IMR-90 (cell line): ENCODE measurements around the gene NDST1. TPM values are rescaled to one million over a fixed set of nuclear protein-coding genes. Genes with fewer than 3 reads are reported as not detected.
A peak's percentile ranks its signal among the peaks of the same experiment; 100 is the strongest.

ENCODE experiments used
- ATAC-seq: fragments of 200-7000 bp; cut with Tn5 transposase; 2 replicates; pipeline ENCODE4 v1.9.1; 2020; ENCODE audit warnings: low read depth, mild to moderate bottlenecking, moderate library complexity
- BruUV-seq: library from RNA; stranded (reverse); fragments of 400-500 nt; replicated peaks from 2 replicates; lab custom pipeline; 2021; lab: Mats Ljungman, UMichigan
- CTCF ChIA-PET: fragments of 300-600 bp; formaldehyde crosslinking; extraction: SDS; loops from one replicate; lab custom pipeline; 2021; ENCODE audit warnings: antibody characterized with exemption; lab: Yijun Ruan, JAX
- POLR2A ChIA-PET: fragments of 300-600 bp; sonication (Branson Sonifier 250); formaldehyde crosslinking; loops from one replicate; lab custom pipeline; 2022; ENCODE audit warnings: antibody characterized with exemption; ENCODE audit not compliant: unreplicated experiment; lab: Charles Lee
- DNase-seq: peaks from one replicate; pipeline ENCODE4 v3.0.0; 2013
- H2AFZ ChIP-seq: replicated peaks from 2 replicates; pipeline ENCODE3; 2013; ENCODE audit warnings: low read length, mild to moderate bottlenecking; ENCODE audit not compliant: poor library complexity
- H2AK5ac ChIP-seq: 2 replicates; pipeline ENCODE4 v1.6.1; 2013; ENCODE audit warnings: low read depth, low read length, inconsistent platforms
- H2AK9ac ChIP-seq: replicated peaks from 2 replicates; pipeline ENCODE3; 2013; ENCODE audit warnings: mild to moderate bottlenecking, low read depth, low read length, moderate library complexity; ENCODE audit not compliant: poor library complexity
- H2BK120ac ChIP-seq: 2 replicates; pipeline ENCODE4 v1.6.1; 2013; ENCODE audit warnings: low read depth, low read length, inconsistent platforms
- H2BK15ac ChIP-seq: 3 replicates; pipeline ENCODE4 v1.6.1; 2013; ENCODE audit warnings: low read depth, low read length, inconsistent platforms
- H2BK20ac ChIP-seq: 2 replicates; pipeline ENCODE4 v1.6.1; 2013; ENCODE audit warnings: low read depth, mild to moderate bottlenecking, inconsistent platforms, low read length, moderate library complexity
- H2BK5ac ChIP-seq: 2 replicates; pipeline ENCODE4 v1.6.1; 2013; ENCODE audit warnings: mild to moderate bottlenecking, low read depth, low read length, inconsistent platforms; ENCODE audit not compliant: poor library complexity, severe bottlenecking
- H3K14ac ChIP-seq: replicated peaks from 2 replicates; pipeline ENCODE4 v1.6.1; 2013; ENCODE audit warnings: low read depth, low read length, inconsistent platforms
- H3K18ac ChIP-seq: 2 replicates; pipeline ENCODE4 v1.6.1; 2013; ENCODE audit warnings: low read depth, low read length, control low read depth
- H3K23ac ChIP-seq: 2 replicates; pipeline ENCODE4 v1.6.1; 2013; ENCODE audit warnings: low read depth, low read length, inconsistent platforms
- H3K27ac ChIP-seq: 2 replicates; pipeline ENCODE4 v1.5.1; 2013; ENCODE audit warnings: mild to moderate bottlenecking, control low read depth, low read length; ENCODE audit not compliant: insufficient read depth
- H3K27me3 ChIP-seq: 2 replicates; pipeline ENCODE4 v1.6.1; 2013; ENCODE audit warnings: low read length; ENCODE audit not compliant: control insufficient read depth, insufficient read depth
- H3K36me3 ChIP-seq: 2 replicates; pipeline ENCODE4 v1.6.1; 2013; ENCODE audit warnings: low read length, mixed read lengths; ENCODE audit not compliant: control insufficient read depth, insufficient read depth
- H3K4ac ChIP-seq: 2 replicates; pipeline ENCODE4 v1.6.1; 2013; ENCODE audit warnings: low read depth, low read length, inconsistent platforms
- H3K4me1 ChIP-seq: 2 replicates; pipeline ENCODE4 v1.6.1; 2013; ENCODE audit warnings: low read length, mixed read lengths; ENCODE audit not compliant: control insufficient read depth, insufficient read depth
- H3K4me2 ChIP-seq: 2 replicates; pipeline ENCODE4 v1.6.1; 2013; ENCODE audit warnings: low read depth, mild to moderate bottlenecking, control low read depth, low read length, moderate library complexity
- H3K4me3 ChIP-seq: 2 replicates; pipeline ENCODE4 v1.5.1; 2013; ENCODE audit warnings: low read depth, mild to moderate bottlenecking, control low read depth, low read length, moderate library complexity; ENCODE audit not compliant: insufficient read depth
- H3K56ac ChIP-seq: 2 replicates; pipeline ENCODE4 v1.6.1; 2013; ENCODE audit warnings: low read length, inconsistent platforms; ENCODE audit not compliant: insufficient read depth; ENCODE audit errors: extremely low read depth
- H3K79me1 ChIP-seq, 2 experiments: 2 replicates each; pipeline ENCODE4 v1.6.1; 2013; ENCODE audit warnings: low read length in 2 of 2, inconsistent platforms in 1 of 2, low read depth in 1 of 2
- H3K9ac ChIP-seq: 2 replicates; pipeline ENCODE4 v1.6.1; 2013; ENCODE audit warnings: low read depth, low read length, control low read depth
- H3K9me1 ChIP-seq: 2 replicates; pipeline ENCODE4 v1.6.1; 2013; ENCODE audit warnings: low read length, inconsistent platforms; ENCODE audit not compliant: insufficient read depth
- H3K9me3 ChIP-seq: 2 replicates; pipeline ENCODE4 v1.6.1; 2013; ENCODE audit warnings: low read length; ENCODE audit not compliant: control insufficient read depth, insufficient read depth
- H4K20me1 ChIP-seq: 2 replicates; pipeline ENCODE4 v1.6.1; 2013; ENCODE audit warnings: low read length, inconsistent platforms; ENCODE audit not compliant: insufficient read depth
- H4K5ac ChIP-seq: 2 replicates; pipeline ENCODE4 v1.6.1; 2013; ENCODE audit warnings: mild to moderate bottlenecking, low read depth, low read length, control low read depth
- H4K8ac ChIP-seq, 2 experiments: 2 replicates each; pipeline ENCODE4 v1.6.1; 2013; ENCODE audit warnings: low read depth in 2 of 2, low read length in 2 of 2, control low read depth in 1 of 2, inconsistent platforms in 1 of 2
- H4K91ac ChIP-seq: 2 replicates; pipeline ENCODE4 v1.6.1; 2013; ENCODE audit warnings: low read depth, low read length, inconsistent platforms; ENCODE audit not compliant: insufficient read depth
- BHLHE40 ChIP-seq: fragments of 150-350 bp; IDR thresholded peaks from 2 replicates; pipeline ENCODE4 v1.6.1; 2016; ENCODE audit warnings: mild to moderate bottlenecking, low read depth, low read length
- CEBPB ChIP-seq: IDR thresholded peaks from 2 replicates; pipeline ENCODE4 v1.6.1; 2012; ENCODE audit warnings: low read depth, low read length, improper control_type of control experiment
- MXI1 ChIP-seq: IDR thresholded peaks from 2 replicates; pipeline ENCODE4 v1.6.1; 2012; ENCODE audit warnings: low read depth, mild to moderate bottlenecking, low read length, moderate library complexity, borderline replicate concordance
- NFE2L2 ChIP-seq: fragments of 150-350 bp; IDR thresholded peaks from 2 replicates; pipeline ENCODE4 v1.6.1; 2016; ENCODE audit warnings: low read depth, mild to moderate bottlenecking, low read length
- RAD21 ChIP-seq: IDR thresholded peaks from 2 replicates; pipeline ENCODE4 v1.6.1; 2012; ENCODE audit warnings: low read length, improper control_type of control experiment
- RCOR1 ChIP-seq: IDR thresholded peaks from 2 replicates; pipeline ENCODE4 v1.6.1; 2012; ENCODE audit warnings: mild to moderate bottlenecking, low read length, improper control_type of control experiment; ENCODE audit not compliant: insufficient replicate concordance
- SMC3 ChIP-seq: fragments of 150-350 bp; IDR thresholded peaks from 2 replicates; pipeline ENCODE4 v1.6.1; 2016; ENCODE audit warnings: low read depth, mild to moderate bottlenecking, antibody characterized with exemption, low read length, moderate library complexity
- WGBS, 2 experiments: methylation state at CpG; one replicate each; pipeline versions ENCODE4 v1.1.5 to v1.1.7; 2013; ENCODE audit warnings: missing lambda C conversion rate in 2 of 2; ENCODE audit not compliant: insufficient read length in 1 of 2; ENCODE audit errors: extremely low coverage in 2 of 2; 5-methylcytosine and 5-hydroxymethylcytosine counted together
- dilution Hi-C: fragments of 300-500 bp; cut with HindIII; formaldehyde crosslinking; loops from one replicate; pipeline ENCODE4 v1.14.3; 2018; ENCODE audit warnings: low sequenced_read_pairs; ENCODE audit not compliant: unreplicated experiment
- in situ Hi-C: fragments of 300-500 bp; cut with MboI; formaldehyde crosslinking; loops from 3 replicates; pipeline ENCODE4 v1.14.3; 2019; ENCODE audit warnings: low sequenced_read_pairs, inconsistent platforms, mixed read lengths
- intact Hi-C: fragments of 100-400 bp; cut with micrococcal nuclease; formaldehyde crosslinking; loops from 2 replicates; pipeline ENCODE4 v1.10.0; 2022
- polyA plus RNA-seq, 3 experiments: library from polyadenylated mRNA; depleted of rRNA; stranded (reverse); fragments of >200 nt; gene quantifications; 2 replicates each; pipeline ENCODE4 v1.2.3, GENCODE V29; 2012; ENCODE audit warnings: low replicate concordance in 1 of 3
- total RNA-seq: library from RNA; depleted of rRNA; stranded (reverse); fragments of >200 nt; gene quantifications from 2 replicates; pipeline ENCODE4 v1.2.3, GENCODE V29; 2012

NDST1 gene
- total and polyA plus RNA-seq, 2 of the 4 experiments (the other 2 are of a cell fraction) = 30.5 to 80.4 TPM

- dilution Hi-C loops = no loop called here
- CTCF ChIA-PET = no interaction called here
- peaks cover 5% of the 10 kb centered on the region for H3K4me1 ChIP-seq
- ATAC-seq = peak; percentile 75
- H3K9me1 ChIP-seq = no peaks in the 10 kb centered on the region
- no peaks in the 10 kb centered on the region for H3K79me1 ChIP-seq
- H4K5ac ChIP-seq = peak overlapping the region; percentile 31; the same call in 1 of the 2 replicates
- H2AK9ac ChIP-seq = no peak overlapping the region
- DNase-seq = peak; percentile 85
- H2AFZ ChIP-seq = no peak overlapping the region
- H3K9ac ChIP-seq = peak overlapping the region; percentile 6; the same call in 1 of the 2 replicates
- H3K4me2 ChIP-seq = peak overlapping the region; percentile 87; the same call in 1 of the 2 replicates
- H2BK15ac ChIP-seq = no peak overlapping the region
- no peak overlapping the region for H3K56ac ChIP-seq
- peak overlapping the region in 1 of 2 experiments; percentile 20; a peak in 1 of 4 replicates for H4K8ac ChIP-seq
- peak overlapping the region; percentile 63 for H3K18ac ChIP-seq
- peak overlapping the region; percentile 89 for H2BK5ac ChIP-seq
- H3K36me3 ChIP-seq = no peaks in the 10 kb centered on the region
- H3K27me3 ChIP-seq = no peaks in the 10 kb centered on the region
- no peak overlapping the region for H3K23ac ChIP-seq
- no peak overlapping the region for H4K91ac ChIP-seq
- H2BK120ac ChIP-seq = peak overlapping the region; percentile 1; the same call in 1 of the 2 replicates
- peak overlapping the region; percentile 4; the same call in 1 of the 2 replicates for H2BK20ac ChIP-seq
- POLR2A ChIA-PET = no interaction called here
- peak overlapping the region; percentile 54; the same call in 1 of the 2 replicates for H3K27ac ChIP-seq
- no peak overlapping the region; the same call in 1 of the 2 replicates for H3K4me3 ChIP-seq
- intact Hi-C loops = loop anchor here (1.0 to 10.0 kb wide), 2 partner anchors 73 to 598 kb away; partner anchors contain the start of gene SYNPO
- in situ Hi-C loops = no loop called here
- 20% methylated on average over 1 of the region's 3 CpGs; no CpG with 5 or more reads in 1 of the 2 experiments for WGBS, 2 experiments
- H2AK5ac ChIP-seq = no peak overlapping the region
- H3K14ac ChIP-seq = no peak overlapping the region
- H3K4ac ChIP-seq = no peak overlapping the region
- no TSS peak for BruUV-seq
- no peaks in the 10 kb centered on the region for H4K20me1 ChIP-seq
- peak; percentile 94 for TF ChIP-seq CEBPB
- no peak for TF ChIP-seq NFE2L2
- no peak for TF ChIP-seq BHLHE40
- no peak for TF ChIP-seq MXI1
- TF ChIP-seq SMC3 = 0 out of 2 replicates have a peak, but pooled peaks have one; percentile 4
- no peak for TF ChIP-seq RCOR1
- 0 out of 2 replicates have a peak, but pooled peaks have one; percentile 8 for TF ChIP-seq RAD21
- H3K9me3 ChIP-seq = peaks cover 2% of the 10 kb centered on the region; the same call in 1 of the 2 replicates
Observed at GRCh38 chr5:150567031-150567717, 59.2 kb downstream of the NDST1 start.
